ENCODE measurements around the gene DGAT2.

DNA sequence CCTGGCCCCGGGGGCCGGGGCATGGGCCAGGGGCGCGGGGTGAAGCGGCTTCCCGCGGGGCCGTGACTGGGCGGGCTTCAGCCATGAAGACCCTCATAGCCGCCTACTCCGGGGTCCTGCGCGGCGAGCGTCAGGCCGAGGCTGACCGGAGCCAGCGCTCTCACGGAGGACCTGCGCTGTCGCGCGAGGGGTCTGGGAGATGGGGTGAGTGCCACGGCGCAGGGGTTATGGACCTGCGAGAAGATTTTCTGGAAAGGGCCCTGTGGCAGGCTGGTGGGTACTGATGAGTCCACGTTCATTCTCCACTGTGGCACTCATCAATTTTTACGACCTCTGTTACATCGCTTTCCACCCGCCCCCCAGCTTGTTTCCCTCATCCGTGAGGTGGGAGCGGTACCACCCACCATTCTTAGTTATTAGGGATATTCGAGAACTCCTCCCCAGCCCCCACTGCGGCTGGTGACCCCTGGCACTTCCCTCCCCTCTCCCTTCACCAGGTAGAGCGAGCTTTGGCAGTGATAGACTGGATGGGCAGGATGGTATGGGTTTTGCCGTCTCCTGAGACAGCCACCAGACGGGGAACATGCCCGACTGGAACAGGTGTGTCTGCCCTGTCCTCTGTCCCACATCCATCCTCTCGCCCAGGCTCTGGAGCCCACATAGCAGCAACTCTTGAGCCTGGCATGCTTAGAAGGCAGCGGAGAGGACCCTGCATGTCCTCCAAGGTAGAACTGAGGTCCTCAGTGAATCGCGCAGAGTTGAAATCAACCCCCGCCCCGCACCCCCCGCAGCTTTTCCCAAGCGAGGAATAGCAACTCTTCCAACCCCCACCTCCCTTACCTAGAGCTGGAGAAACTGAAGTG, 562 bp downstream of the DGAT2 start:
- TF ChIP-seq, protein P1, sequence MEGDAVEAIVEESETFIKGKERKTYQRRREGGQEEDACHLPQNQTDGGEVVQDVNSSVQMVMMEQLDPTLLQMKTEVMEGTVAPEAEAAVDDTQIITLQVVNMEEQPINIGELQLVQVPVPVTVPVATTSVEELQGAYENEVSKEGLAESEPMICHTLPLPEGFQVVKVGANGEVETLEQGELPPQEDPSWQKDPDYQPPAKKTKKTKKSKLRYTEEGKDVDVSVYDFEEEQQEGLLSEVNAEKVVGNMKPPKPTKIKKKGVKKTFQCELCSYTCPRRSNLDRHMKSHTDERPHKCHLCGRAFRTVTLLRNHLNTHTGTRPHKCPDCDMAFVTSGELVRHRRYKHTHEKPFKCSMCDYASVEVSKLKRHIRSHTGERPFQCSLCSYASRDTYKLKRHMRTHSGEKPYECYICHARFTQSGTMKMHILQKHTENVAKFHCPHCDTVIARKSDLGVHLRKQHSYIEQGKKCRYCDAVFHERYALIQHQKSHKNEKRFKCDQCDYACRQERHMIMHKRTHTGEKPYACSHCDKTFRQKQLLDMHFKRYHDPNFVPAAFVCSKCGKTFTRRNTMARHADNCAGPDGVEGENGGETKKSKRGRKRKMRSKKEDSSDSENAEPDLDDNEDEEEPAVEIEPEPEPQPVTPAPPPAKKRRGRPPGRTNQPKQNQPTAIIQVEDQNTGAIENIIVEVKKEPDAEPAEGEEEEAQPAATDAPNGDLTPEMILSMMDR (IDR thresholded peaks at IDR 0.05; ENCODE audit: insufficient read depth, low read length) = no peak
- no peak for TF ChIP-seq POLR2AphosphoS5 (IDR thresholded peaks at IDR 0.05; ENCODE audit: low read depth)
- TF ChIP-seq, protein P2, sequence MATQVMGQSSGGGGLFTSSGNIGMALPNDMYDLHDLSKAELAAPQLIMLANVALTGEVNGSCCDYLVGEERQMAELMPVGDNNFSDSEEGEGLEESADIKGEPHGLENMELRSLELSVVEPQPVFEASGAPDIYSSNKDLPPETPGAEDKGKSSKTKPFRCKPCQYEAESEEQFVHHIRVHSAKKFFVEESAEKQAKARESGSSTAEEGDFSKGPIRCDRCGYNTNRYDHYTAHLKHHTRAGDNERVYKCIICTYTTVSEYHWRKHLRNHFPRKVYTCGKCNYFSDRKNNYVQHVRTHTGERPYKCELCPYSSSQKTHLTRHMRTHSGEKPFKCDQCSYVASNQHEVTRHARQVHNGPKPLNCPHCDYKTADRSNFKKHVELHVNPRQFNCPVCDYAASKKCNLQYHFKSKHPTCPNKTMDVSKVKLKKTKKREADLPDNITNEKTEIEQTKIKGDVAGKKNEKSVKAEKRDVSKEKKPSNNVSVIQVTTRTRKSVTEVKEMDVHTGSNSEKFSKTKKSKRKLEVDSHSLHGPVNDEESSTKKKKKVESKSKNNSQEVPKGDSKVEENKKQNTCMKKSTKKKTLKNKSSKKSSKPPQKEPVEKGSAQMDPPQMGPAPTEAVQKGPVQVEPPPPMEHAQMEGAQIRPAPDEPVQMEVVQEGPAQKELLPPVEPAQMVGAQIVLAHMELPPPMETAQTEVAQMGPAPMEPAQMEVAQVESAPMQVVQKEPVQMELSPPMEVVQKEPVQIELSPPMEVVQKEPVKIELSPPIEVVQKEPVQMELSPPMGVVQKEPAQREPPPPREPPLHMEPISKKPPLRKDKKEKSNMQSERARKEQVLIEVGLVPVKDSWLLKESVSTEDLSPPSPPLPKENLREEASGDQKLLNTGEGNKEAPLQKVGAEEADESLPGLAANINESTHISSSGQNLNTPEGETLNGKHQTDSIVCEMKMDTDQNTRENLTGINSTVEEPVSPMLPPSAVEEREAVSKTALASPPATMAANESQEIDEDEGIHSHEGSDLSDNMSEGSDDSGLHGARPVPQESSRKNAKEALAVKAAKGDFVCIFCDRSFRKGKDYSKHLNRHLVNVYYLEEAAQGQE (IDR thresholded peaks at IDR 0.05; ENCODE audit: insufficient replicate concordance, low read depth) = no peak

Measured in HL-60 (cell line).